ENCODE data around the gene CTDSP2. TPM values are rescaled to one million over a fixed set of nuclear protein-coding genes. Genes with fewer than 3 reads are reported as not detected.
"Not testable (repeated sequence)": the region's sequence is repeated elsewhere in the genome, so short reads cannot be mapped to it uniquely, and the experiment has no call there.

Gene CTDSP2
- total RNA-seq, 2 donors from 2014 or later = 67.6 to 105 TPM

DNA sequence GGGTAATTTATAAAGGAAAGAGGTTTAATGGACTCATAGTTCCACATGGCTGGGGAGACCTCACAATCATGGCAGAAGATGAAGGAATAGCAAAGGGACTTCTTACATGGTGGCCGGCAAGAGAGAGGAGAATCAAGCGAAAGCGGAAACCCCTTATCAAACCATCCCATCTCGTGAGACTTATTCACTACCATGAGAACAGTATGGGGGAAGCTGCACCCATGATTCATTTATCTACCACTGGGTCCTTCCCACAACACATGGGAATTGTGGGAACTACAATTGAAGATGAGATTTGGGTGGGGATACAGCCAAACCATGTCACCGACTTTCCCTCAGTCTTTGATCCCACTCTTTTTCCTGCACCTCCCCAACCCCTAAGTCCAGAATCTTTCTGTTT is 12.6 kb upstream of the CTDSP2 start:
- peaks cover 0 to 16% of the 10 kb centered on the region in 2 donors for H3K4me1 ChIP-seq
- TF ChIP-seq, protein P1, sequence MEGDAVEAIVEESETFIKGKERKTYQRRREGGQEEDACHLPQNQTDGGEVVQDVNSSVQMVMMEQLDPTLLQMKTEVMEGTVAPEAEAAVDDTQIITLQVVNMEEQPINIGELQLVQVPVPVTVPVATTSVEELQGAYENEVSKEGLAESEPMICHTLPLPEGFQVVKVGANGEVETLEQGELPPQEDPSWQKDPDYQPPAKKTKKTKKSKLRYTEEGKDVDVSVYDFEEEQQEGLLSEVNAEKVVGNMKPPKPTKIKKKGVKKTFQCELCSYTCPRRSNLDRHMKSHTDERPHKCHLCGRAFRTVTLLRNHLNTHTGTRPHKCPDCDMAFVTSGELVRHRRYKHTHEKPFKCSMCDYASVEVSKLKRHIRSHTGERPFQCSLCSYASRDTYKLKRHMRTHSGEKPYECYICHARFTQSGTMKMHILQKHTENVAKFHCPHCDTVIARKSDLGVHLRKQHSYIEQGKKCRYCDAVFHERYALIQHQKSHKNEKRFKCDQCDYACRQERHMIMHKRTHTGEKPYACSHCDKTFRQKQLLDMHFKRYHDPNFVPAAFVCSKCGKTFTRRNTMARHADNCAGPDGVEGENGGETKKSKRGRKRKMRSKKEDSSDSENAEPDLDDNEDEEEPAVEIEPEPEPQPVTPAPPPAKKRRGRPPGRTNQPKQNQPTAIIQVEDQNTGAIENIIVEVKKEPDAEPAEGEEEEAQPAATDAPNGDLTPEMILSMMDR (IDR thresholded peaks at IDR 0.05) = no peak
- no peak for DNase-seq (ENCODE audit: low spot score)
- no peak overlapping the region for H3K27ac ChIP-seq
- H3K9me3 ChIP-seq = no peaks in the 10 kb centered on the region
- no peaks in the 10 kb centered on the region for H3K27me3 ChIP-seq
- no peak overlapping the region for H3K4me3 ChIP-seq
- no peaks in the 10 kb centered on the region for H3K36me3 ChIP-seq

GRCh38 chr12:57858123-57858522 is 11.6 kb upstream of the CTDSP2 start:
- H3K36me3 ChIP-seq; H3K27ac ChIP-seq; H3K27me3 ChIP-seq; H3K4me3 ChIP-seq; H3K9me3 ChIP-seq; DNase-seq (ENCODE audit: low spot score): not testable (repeated sequence)
- H3K4me1 ChIP-seq = peaks cover 0 to 13% of the 10 kb centered on the region in 2 donors

GRCh38 chr12:57854965-57855364 is 8.4 kb upstream of the CTDSP2 start:
- peaks cover 0 to 30% of the 10 kb centered on the region in 2 donors for H3K4me1 ChIP-seq
- TF ChIP-seq, protein P1 (IDR thresholded peaks at IDR 0.05) = no peak
- no peak overlapping the region for H3K27ac ChIP-seq
- DNase-seq (ENCODE audit: low spot score) = no peak
- H3K27me3 ChIP-seq = no peaks in the 10 kb centered on the region
- no peaks in the 10 kb centered on the region for H3K9me3 ChIP-seq
- no peak overlapping the region for H3K4me3 ChIP-seq
- H3K36me3 ChIP-seq = no peaks in the 10 kb centered on the region

GRCh38 chr12:57853864-57854556 is 7.5 kb upstream of the CTDSP2 start:
- no peak for DNase-seq (ENCODE audit: low spot score)
- no peaks in the 10 kb centered on the region for H3K27me3 ChIP-seq
- H3K4me3 ChIP-seq = no peak overlapping the region
- H3K4me1 ChIP-seq = peaks cover 0 to 30% of the 10 kb centered on the region in 2 donors
- H3K9me3 ChIP-seq = no peaks in the 10 kb centered on the region
- H3K27ac ChIP-seq = peak overlapping the region; percentile 89 to 94
- no peaks in the 10 kb centered on the region for H3K36me3 ChIP-seq
- TF ChIP-seq, protein P1 (IDR thresholded peaks at IDR 0.05) = no peak

DNA sequence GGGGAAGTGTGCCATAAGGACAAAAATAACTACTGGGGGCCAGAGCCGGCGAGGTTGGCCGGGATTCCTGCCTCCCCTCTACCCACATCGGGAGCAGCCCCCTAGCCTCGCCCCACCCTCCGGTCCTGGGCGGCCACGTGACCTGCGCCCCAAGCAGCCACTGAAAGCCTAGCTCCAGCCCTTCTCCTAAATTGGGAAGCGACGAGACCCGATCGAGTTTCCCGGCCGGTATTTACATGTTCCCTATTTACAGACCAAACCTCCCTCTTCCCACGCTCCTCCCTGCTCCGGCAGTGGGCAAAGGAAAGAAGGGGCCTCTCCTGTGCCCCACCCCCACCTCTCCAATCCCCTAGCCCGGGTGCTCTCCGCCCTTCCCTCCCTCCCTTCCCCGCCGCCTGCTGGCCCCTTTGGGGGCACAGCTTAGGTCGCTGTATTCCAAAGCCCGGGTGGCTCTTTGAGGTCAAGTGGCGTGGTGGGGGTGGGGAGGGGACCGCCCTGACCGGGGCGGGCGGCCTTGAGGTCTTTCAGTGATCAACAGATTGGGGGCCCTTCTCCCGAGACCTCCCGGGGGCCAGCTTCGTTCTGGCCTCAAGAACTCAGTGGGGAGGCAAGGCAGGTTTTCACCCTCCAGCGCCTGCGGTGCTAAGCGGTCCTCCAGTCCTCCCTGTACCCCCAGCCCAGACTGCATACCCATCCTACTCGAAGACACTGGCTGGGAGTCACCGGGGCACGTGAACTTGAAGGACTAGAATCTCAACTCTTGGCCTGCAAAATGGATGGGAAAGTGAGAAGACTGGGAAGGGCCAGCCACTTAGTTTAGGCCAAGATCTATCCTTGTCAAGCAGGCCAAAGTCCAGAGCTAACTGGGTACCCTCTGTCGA is 6.3 kb upstream of the CTDSP2 start:
- Histone ChIP-seq H3K4me1 (peaks cover 0 to 30% of the 10 kb centered on the region in 2 donors), H3K27me3 (no peaks in the 10 kb centered on the region), H3K27ac (peak overlapping the region; percentile 89 to 94), H3K9me3 (no peaks in the 10 kb centered on the region), H3K4me3 (peak overlapping the region; percentile 44 to 57), H3K36me3 (no peaks in the 10 kb centered on the region)
- TF ChIP-seq, protein P1 (IDR thresholded peaks at IDR 0.05) = peak in 1 of 2 donors; percentile 49
- DNase-seq (ENCODE audit: low spot score) = no peak

DNA sequence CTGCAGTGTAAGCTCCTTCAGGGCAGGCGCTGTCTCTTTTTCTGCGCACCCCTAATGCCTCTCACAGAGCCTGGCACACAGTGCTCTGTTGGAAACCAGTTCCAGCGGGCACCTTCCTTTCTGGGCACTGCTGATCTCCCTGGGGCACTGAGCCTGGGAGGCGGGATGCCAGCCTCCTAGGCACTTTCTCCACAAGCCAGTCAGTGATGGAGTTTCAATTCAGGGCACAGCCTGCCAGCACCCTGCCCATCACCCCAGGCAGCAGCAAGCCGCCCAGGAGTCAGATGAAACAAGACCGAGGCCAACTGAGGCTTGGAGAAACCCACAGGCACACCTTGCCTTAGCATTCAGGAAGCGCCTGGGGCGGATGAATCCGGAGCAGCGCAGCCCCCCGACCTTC is 5.7 kb upstream of the CTDSP2 start:
- no peak for DNase-seq (ENCODE audit: low spot score)
- Histone ChIP-seq H3K27ac (peak overlapping the region; percentile 89 to 94), H3K9me3 (no peaks in the 10 kb centered on the region), H3K4me3 (peak overlapping the region; percentile 44 to 57), H3K4me1 (peaks cover 0 to 33% of the 10 kb centered on the region in 2 donors), H3K36me3 (no peaks in the 10 kb centered on the region), H3K27me3 (no peaks in the 10 kb centered on the region)
- TF ChIP-seq, protein P1 (IDR thresholded peaks at IDR 0.05) = no peak

All from right atrium auricular region (tissue), 2 donors.